HG02678 (cell line): ENCODE measurements around the gene RRAGC.
"Not testable (repeated sequence)": the region's sequence is repeated elsewhere in the genome, so short reads cannot be mapped to it uniquely, and the experiment has no call there.

Experiments used
- ATAC-seq: cut with Tn5 transposase; IDR thresholded peaks from one replicate; pipeline ENCODE4 v1.9.1; 2021; ENCODE audit warnings: mild to moderate bottlenecking, moderate library complexity; ENCODE audit not compliant: unreplicated experiment

RRAGC gene

GRCh38 chr1:38858833-38859560, 575 bp downstream of the RRAGC start:
- ATAC-seq = peak; percentile 32

GRCh38 chr1:38852780-38853179, 6.8 kb downstream of the RRAGC start:
- no peak for ATAC-seq

GRCh38 chr1:38848071-38848470, 11.5 kb downstream of the RRAGC start:
- no peak for ATAC-seq

- no peak for ATAC-seq
These were observed 13.4 kb downstream of the RRAGC start for GRCh38 chr1:38846210-38846609.

GRCh38 chr1:38845088-38845487, 14.5 kb downstream of the RRAGC start:
- ATAC-seq = not testable (repeated sequence)

GRCh38 chr1:38840281-38840680, 19.3 kb downstream of the RRAGC start:
- no peak for ATAC-seq

GRCh38 chr1:38839363-38839762, 20.2 kb downstream of the RRAGC start:
- no peak for ATAC-seq

- not testable (repeated sequence) for ATAC-seq
These were observed 23.3 kb downstream of the RRAGC start for GRCh38 chr1:38836316-38836715.

GRCh38 chr1:38834937-38835827, 24.4 kb downstream of the RRAGC start:
- peak; percentile 64 for ATAC-seq

GRCh38 chr1:38834221-38834782, 25.3 kb downstream of the RRAGC start:
- no peak for ATAC-seq

- ATAC-seq = no peak
These were observed 26.4 kb downstream of the RRAGC start for GRCh38 chr1:38833146-38833545.

- no peak for ATAC-seq
These were observed 27.2 kb downstream of the RRAGC start for GRCh38 chr1:38832370-38832734.

GRCh38 chr1:38831731-38832369, 27.7 kb downstream of the RRAGC start:
- ATAC-seq = no peak

- no peak for ATAC-seq
These were observed 30.2 kb downstream of the RRAGC start for GRCh38 chr1:38829368-38829767.

GRCh38 chr1:38827318-38827717, 32.3 kb downstream of the RRAGC start:
- ATAC-seq = no peak

- no peak for ATAC-seq
These were observed 32.7 kb downstream of the RRAGC start for GRCh38 chr1:38826886-38827285.

GRCh38 chr1:38826262-38826661, 33.3 kb downstream of the RRAGC start:
- no peak for ATAC-seq

GRCh38 chr1:38820860-38821259, 38.7 kb downstream of the RRAGC start:
- no peak for ATAC-seq

- no peak for ATAC-seq
These were observed 40.1 kb downstream of the RRAGC start for GRCh38 chr1:38819516-38819915.

GRCh38 chr1:38819040-38819439, 40.5 kb downstream of the RRAGC start:
- ATAC-seq = no peak
